Effector CD8-positive, alpha-beta T cell (primary cell): ENCODE data around the gene HIBADH.
"Not testable (repeated sequence)": the region's sequence is repeated elsewhere in the genome, so short reads cannot be mapped to it uniquely, and the experiment has no call there.

Experiments used
- DNase-seq: peaks from one replicate; lab custom pipeline; 2025; lab: John Stamatoyannopoulos, UW

HIBADH gene

DNA sequence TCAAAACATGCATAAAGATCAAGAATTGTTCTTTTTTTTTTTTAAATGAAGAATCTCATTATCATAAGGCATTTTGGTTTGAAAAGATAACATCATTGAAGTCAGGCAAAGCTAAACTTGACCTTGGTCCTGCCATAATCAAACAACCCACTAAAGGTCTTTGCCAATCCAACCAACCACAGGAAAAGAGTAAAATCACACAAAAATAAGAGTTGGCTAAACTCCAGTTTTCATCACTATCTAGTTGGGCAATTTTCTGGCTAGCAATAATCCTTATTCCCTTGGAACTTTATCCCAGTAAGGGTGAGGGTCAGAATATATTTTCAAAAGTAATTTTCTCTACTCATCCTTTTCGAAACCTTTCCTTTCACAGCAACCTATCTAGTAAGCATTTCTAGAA lies 62.4 kb downstream of the HIBADH start:
- no peak for DNase-seq

- DNase-seq: no peak
Observed at GRCh38 chr7:27595009-27595408, 67.7 kb downstream of the HIBADH start.

- DNase-seq: no peak
Observed at GRCh38 chr7:27593226-27593625, 69.5 kb downstream of the HIBADH start.

DNA sequence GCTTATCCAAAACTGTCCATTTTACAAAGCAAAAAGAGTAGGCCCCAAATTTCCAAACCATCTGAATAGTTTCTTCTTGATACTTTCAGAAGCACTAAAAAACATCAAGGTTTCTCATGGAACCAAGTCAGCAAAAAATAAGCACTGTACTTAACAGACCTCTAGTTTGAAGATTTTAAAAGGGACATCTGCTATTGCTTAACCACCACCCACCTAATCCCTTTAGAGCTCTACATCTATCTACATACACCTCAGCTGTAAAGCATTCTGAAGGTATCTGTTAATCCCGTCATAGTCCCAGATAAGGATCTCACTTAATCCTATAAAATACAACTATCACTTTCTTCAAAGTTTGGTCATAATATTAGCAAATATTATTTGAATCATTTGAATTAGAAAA lies 72.3 kb downstream of the HIBADH start:
- no peak for DNase-seq

DNA sequence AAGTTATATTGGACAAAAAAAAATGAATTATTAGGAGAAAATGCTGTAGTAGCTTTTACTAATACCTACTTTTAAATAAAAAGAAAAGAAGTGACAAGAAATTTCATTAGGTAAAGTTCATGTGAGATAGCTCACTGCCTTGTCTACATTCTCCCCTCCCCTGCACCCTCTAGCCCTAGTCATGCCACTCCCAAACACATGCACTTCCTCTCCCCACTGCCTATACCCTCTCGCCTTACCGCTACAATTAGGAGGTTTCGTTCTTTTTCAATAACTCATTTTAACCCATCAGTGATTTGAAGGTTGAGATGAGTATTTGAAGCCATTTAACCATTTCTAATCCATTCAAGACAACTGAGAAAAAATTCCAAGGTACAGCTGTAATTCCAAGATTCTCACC lies 75.3 kb downstream of the HIBADH start:
- DNase-seq: no peak

DNA sequence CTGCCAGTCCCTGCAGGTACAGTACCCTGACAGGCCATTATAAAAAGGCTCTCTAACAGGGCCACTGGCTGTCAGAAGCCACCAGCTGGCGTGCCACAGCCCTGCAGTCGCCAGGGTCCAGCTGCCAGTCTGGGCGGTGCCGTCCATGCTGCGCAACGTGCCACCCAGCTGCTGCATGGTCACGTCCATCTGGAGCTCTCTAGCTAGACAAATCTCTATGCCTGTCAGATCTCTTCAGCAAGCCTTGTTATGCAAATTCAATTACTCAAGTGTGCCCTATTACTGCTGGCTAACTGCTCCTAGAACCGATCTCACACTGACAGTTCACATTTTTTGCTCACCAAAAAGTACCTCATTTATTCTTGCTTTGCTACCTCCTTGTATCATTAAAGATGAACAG lies 75.9 kb downstream of the HIBADH start:
- no peak for DNase-seq

DNA sequence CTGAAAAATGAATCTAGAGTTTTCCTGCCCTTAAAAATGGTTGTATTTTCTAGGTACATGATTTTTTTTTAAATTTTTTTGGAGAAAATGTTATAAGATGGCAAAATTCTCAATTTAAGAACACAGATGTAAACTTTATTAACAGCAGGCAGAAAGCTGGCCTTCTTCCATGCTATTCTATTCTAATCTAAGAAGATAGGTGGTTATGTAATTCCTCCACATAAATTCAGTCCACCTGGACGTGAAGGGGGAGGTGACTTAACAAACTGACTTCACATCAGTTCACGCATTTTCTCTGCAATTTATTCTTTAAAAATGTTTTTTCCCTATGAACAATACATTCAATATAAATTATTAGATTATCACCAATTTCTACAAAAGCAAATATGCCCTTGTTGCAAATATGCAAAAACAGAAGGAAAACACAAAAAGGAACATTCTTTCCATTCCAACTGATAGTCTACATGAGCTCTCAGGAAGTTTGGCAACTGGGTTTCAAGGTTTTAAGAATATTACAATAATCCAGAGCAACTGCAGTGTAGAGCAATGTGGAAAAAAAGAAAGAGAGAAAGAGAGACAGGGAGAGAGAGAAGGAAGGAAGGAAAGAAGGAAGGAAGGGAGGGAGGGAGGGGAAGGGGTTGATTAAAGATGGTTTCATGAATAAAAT lies 76.8 kb downstream of the HIBADH start:
- DNase-seq: no peak

DNA sequence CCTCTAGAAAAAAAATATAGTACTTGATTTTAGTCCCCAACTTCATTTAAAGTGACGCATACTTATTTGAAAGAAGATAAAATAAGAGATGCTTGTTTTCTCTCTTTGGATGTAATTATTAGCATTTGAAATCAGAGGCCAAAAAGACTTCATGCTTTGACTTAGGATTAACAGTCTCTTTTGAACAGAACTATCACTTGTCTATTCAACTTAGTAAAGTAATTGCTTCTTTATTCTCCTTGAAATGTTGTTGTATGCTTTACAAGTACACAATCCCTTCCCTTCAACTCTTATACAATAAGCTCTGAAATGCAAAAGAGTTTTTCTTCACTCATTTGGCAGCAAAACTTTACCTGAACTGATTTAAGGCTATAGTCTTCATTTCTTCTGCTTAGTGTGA lies 80.8 kb downstream of the HIBADH start:
- DNase-seq: no peak

DNA sequence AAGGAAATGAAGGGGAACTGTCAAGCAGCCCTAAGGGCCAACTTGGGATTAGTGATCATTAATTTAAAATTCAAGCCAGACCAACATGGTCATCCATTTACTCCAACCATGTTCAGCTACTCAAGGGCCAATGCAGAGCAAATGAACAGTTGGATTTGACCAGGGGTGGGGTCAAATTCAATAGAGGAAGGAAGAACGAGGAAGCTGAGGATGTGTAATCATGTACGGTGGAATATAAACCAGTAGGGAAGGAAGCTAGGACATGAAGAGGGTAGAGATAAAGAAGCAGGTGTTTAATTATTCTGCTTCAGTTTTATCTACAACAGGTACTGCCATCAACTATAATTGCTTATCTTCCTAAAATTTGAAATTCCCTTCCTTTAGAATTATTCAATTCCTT lies 81.6 kb downstream of the HIBADH start:
- DNase-seq: no peak

GRCh38 chr7:27579565-27579964 lies 83.1 kb downstream of the HIBADH start:
- no peak for DNase-seq

DNA sequence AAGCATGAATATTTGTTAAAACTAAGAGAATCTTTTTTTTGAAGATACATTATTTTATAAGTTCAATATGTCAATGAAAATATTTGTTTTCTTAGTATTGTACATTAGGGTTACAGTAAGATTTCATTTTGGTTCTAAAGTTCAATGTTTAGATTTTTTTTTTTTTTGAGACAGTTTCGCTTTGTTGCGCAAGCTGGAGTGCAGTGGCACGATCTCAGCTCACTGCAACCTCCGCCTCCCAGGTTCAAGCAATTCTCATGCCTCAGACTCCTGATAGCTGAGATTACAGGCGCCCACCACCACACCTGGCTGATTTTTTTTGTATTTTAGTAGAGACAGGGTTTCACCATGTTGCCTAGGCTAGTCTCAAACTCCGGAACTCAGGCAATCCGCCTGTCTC lies 84.5 kb downstream of the HIBADH start:
- DNase-seq: not testable (repeated sequence)

- DNase-seq: no peak
Observed at GRCh38 chr7:27576360-27576944, 86.2 kb downstream of the HIBADH start.

GRCh38 chr7:27575613-27576012 lies 87.1 kb downstream of the HIBADH start:
- DNase-seq: no peak

DNA sequence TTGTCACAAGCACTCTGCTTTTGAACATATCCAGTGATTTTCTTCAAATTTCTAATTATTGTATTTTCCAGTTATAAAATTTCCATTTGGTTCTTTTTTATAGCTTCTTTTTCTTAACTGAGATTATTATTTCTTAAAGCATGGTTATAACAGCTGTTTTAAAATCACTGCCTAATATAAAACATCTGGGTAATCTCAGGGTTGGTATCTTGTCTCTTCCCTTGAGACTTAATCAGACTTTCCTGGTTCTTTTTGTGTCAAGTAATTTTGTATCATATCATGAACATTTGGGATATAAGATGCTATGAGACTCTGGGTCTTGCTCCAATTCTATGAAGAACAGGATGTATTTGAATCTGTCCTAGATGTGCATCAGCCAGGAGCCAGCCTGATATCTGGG lies 93.6 kb downstream of the HIBADH start:
- no peak for DNase-seq

GRCh38 chr7:27567266-27567665 lies 95.4 kb downstream of the HIBADH start:
- DNase-seq: no peak

DNA sequence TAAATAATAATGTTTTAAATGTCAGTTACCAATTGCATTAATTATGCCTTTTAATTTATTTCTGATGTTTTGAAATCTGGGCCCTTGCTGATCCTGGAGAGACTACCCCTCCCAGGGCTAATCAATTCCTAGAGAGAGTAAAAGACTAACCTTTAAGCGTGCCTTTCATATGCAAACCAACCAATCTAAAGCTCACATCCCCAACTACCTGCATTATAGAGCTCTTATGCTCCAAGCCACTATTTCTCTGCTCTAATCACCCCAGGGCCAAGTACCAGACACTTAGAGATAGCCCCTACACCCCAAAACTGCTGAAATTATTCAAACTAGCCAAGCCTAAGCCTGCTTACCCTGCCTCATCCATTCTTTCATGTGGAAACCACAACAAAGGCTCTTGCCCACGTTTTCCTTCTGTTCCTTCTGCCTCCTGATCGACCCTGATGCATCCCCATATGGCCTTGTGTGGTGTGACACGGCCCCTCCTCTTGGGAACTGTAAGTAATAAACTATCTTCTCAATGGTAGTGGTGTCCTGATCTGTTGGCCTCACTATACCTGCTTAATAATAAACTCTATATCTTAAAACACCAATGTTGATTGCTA lies 97.7 kb downstream of the HIBADH start:
- no peak for DNase-seq

DNA sequence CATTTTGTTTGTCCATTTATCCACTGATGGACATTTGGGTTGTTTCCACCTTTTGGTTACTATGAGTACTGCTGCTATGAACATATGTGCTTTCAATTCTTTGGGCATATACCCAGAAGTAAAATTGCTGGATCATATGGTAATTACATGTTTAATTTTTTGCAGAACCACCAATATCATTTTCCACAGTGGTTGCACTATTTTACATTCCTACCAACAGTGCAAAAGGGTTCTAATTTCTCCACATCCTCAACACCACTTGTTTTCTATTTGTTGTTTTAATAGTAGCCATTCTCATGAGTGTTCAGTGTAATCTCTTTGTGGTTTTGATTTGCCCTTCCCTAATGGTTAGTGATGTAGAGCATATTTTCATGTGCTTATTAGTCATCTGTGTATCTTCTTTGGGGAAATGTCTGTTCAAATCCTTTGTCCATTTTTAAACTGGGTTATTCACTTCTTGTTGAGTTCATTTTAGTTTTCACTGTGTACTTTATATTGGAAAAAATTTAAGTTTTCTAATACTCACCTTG lies 101.9 kb downstream of the HIBADH start:
- DNase-seq: no peak

DNA sequence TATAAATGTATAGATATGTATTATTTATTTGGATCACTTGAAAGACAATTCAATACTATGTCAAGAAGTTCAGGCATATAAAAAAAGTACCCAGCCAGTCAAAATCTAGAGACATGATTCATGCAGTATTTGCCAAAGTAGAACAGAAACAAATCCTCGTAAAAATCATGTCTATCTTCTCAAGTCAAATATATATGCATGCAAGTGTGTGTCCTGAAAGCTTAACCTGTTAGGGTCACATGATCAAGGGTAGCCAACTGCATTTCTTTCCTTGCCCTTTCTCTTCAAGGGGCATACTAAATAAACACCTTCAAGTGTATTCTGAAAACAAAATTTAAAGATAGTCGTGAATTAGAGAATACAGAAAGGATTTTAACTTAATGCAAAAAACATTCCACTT lies 107.0 kb downstream of the HIBADH start:
- no peak for DNase-seq

GRCh38 chr7:27554826-27555225 lies 107.9 kb downstream of the HIBADH start:
- DNase-seq: no peak

DNA sequence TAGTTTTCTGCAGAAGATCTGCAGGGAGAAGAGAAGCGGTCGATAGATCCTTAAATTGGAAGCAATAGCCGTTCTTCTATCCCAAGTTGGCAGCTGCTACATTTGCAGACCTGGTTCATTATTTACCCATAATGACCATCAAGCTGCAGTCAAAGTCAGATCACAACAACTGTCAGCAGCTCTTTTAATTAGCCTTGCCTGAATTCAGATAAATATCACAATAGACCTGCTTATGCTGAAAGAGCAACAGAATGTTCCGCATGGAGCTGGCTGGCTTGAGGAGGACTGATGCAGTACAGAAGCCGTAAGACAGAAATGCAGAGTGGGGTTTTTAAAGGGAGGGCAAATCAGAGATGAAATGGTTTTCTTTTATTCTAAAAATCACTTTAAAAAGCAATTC lies 109.4 kb downstream of the HIBADH start:
- DNase-seq: no peak

DNA sequence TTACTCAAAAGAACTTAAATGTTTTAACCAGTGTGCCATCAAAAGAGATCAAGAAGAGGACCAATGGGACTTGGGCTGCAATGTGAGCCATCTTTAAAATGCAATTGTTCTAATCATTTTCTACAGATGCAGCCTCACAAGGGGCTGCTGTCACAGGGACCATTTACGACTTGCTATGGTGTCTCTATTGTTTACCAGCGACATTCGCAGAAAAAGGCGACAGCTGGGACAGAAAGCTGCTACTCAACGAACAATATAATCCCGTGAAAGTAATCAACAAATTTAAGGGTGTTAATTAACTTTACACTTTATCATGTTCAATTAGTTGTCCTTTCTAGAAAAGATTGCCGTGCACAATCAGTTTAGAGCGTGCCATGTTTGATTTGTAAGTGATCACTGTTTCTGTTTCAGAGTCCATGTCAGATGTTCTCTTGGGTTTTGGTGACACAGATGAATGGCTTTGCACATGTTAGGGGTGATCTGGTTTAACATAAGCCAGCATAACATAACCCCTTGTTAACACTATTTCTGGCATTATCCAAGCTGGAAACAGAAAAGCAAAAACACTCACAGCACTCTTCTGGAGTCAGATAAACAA lies 110.8 kb downstream of the HIBADH start:
- DNase-seq: no peak

- DNase-seq: no peak
Observed at GRCh38 chr7:27549606-27550005, 113.1 kb downstream of the HIBADH start.

- DNase-seq: no peak
Observed at GRCh38 chr7:27548304-27548703, 114.4 kb downstream of the HIBADH start.
